IMR-90 (cell line): ENCODE data around the gene CCDC152. TPM values are rescaled to one million over a fixed set of nuclear protein-coding genes. Genes with fewer than 3 reads are reported as not detected.

Source experiments
- ATAC-seq: fragments of 200-7000 bp; cut with Tn5 transposase; 2 replicates; pipeline ENCODE4 v1.9.1; 2020; ENCODE audit warnings: low read depth, mild to moderate bottlenecking, moderate library complexity
- BruUV-seq: library from RNA; stranded (reverse); fragments of 400-500 nt; replicated peaks from 2 replicates; lab custom pipeline; 2021; lab: Mats Ljungman, UMichigan
- CTCF ChIA-PET: fragments of 300-600 bp; formaldehyde crosslinking; extraction: SDS; loops from one replicate; lab custom pipeline; 2021; ENCODE audit warnings: antibody characterized with exemption; lab: Yijun Ruan, JAX
- POLR2A ChIA-PET: fragments of 300-600 bp; sonication (Branson Sonifier 250); formaldehyde crosslinking; loops from one replicate; lab custom pipeline; 2022; ENCODE audit warnings: antibody characterized with exemption; ENCODE audit not compliant: unreplicated experiment; lab: Charles Lee
- DNase-seq: peaks from one replicate; pipeline ENCODE4 v3.0.0; 2013
- H2AFZ ChIP-seq: replicated peaks from 2 replicates; pipeline ENCODE3; 2013; ENCODE audit warnings: low read length, mild to moderate bottlenecking; ENCODE audit not compliant: poor library complexity
- H2AK5ac ChIP-seq: 2 replicates; pipeline ENCODE4 v1.6.1; 2013; ENCODE audit warnings: low read depth, low read length, inconsistent platforms
- H2AK9ac ChIP-seq: replicated peaks from 2 replicates; pipeline ENCODE3; 2013; ENCODE audit warnings: mild to moderate bottlenecking, low read depth, low read length, moderate library complexity; ENCODE audit not compliant: poor library complexity
- H2BK120ac ChIP-seq: 2 replicates; pipeline ENCODE4 v1.6.1; 2013; ENCODE audit warnings: low read depth, low read length, inconsistent platforms
- H2BK15ac ChIP-seq: 3 replicates; pipeline ENCODE4 v1.6.1; 2013; ENCODE audit warnings: low read depth, low read length, inconsistent platforms
- H2BK20ac ChIP-seq: 2 replicates; pipeline ENCODE4 v1.6.1; 2013; ENCODE audit warnings: low read depth, mild to moderate bottlenecking, inconsistent platforms, low read length, moderate library complexity
- H2BK5ac ChIP-seq: 2 replicates; pipeline ENCODE4 v1.6.1; 2013; ENCODE audit warnings: mild to moderate bottlenecking, low read depth, low read length, inconsistent platforms; ENCODE audit not compliant: poor library complexity, severe bottlenecking
- H3K14ac ChIP-seq: replicated peaks from 2 replicates; pipeline ENCODE4 v1.6.1; 2013; ENCODE audit warnings: low read depth, low read length, inconsistent platforms
- H3K18ac ChIP-seq: 2 replicates; pipeline ENCODE4 v1.6.1; 2013; ENCODE audit warnings: low read depth, low read length, control low read depth
- H3K23ac ChIP-seq: 2 replicates; pipeline ENCODE4 v1.6.1; 2013; ENCODE audit warnings: low read depth, low read length, inconsistent platforms
- H3K27ac ChIP-seq: 2 replicates; pipeline ENCODE4 v1.5.1; 2013; ENCODE audit warnings: mild to moderate bottlenecking, control low read depth, low read length; ENCODE audit not compliant: insufficient read depth
- H3K27me3 ChIP-seq: 2 replicates; pipeline ENCODE4 v1.6.1; 2013; ENCODE audit warnings: low read length; ENCODE audit not compliant: control insufficient read depth, insufficient read depth
- H3K36me3 ChIP-seq: 2 replicates; pipeline ENCODE4 v1.6.1; 2013; ENCODE audit warnings: low read length, mixed read lengths; ENCODE audit not compliant: control insufficient read depth, insufficient read depth
- H3K4ac ChIP-seq: 2 replicates; pipeline ENCODE4 v1.6.1; 2013; ENCODE audit warnings: low read depth, low read length, inconsistent platforms
- H3K4me1 ChIP-seq: 2 replicates; pipeline ENCODE4 v1.6.1; 2013; ENCODE audit warnings: low read length, mixed read lengths; ENCODE audit not compliant: control insufficient read depth, insufficient read depth
- H3K4me2 ChIP-seq: 2 replicates; pipeline ENCODE4 v1.6.1; 2013; ENCODE audit warnings: low read depth, mild to moderate bottlenecking, control low read depth, low read length, moderate library complexity
- H3K4me3 ChIP-seq: 2 replicates; pipeline ENCODE4 v1.5.1; 2013; ENCODE audit warnings: low read depth, mild to moderate bottlenecking, control low read depth, low read length, moderate library complexity; ENCODE audit not compliant: insufficient read depth
- H3K56ac ChIP-seq: 2 replicates; pipeline ENCODE4 v1.6.1; 2013; ENCODE audit warnings: low read length, inconsistent platforms; ENCODE audit not compliant: insufficient read depth; ENCODE audit errors: extremely low read depth
- H3K79me1 ChIP-seq, 2 experiments: 2 replicates each; pipeline ENCODE4 v1.6.1; 2013; ENCODE audit warnings: low read length in 2 of 2, inconsistent platforms in 1 of 2, low read depth in 1 of 2
- H3K9ac ChIP-seq: 2 replicates; pipeline ENCODE4 v1.6.1; 2013; ENCODE audit warnings: low read depth, low read length, control low read depth
- H3K9me1 ChIP-seq: 2 replicates; pipeline ENCODE4 v1.6.1; 2013; ENCODE audit warnings: low read length, inconsistent platforms; ENCODE audit not compliant: insufficient read depth
- H3K9me3 ChIP-seq: 2 replicates; pipeline ENCODE4 v1.6.1; 2013; ENCODE audit warnings: low read length; ENCODE audit not compliant: control insufficient read depth, insufficient read depth
- H4K20me1 ChIP-seq: 2 replicates; pipeline ENCODE4 v1.6.1; 2013; ENCODE audit warnings: low read length, inconsistent platforms; ENCODE audit not compliant: insufficient read depth
- H4K5ac ChIP-seq: 2 replicates; pipeline ENCODE4 v1.6.1; 2013; ENCODE audit warnings: mild to moderate bottlenecking, low read depth, low read length, control low read depth
- H4K8ac ChIP-seq, 2 experiments: 2 replicates each; pipeline ENCODE4 v1.6.1; 2013; ENCODE audit warnings: low read depth in 2 of 2, low read length in 2 of 2, control low read depth in 1 of 2, inconsistent platforms in 1 of 2
- H4K91ac ChIP-seq: 2 replicates; pipeline ENCODE4 v1.6.1; 2013; ENCODE audit warnings: low read depth, low read length, inconsistent platforms; ENCODE audit not compliant: insufficient read depth
- BHLHE40 ChIP-seq: fragments of 150-350 bp; IDR thresholded peaks from 2 replicates; pipeline ENCODE4 v1.6.1; 2016; ENCODE audit warnings: mild to moderate bottlenecking, low read depth, low read length
- CEBPB ChIP-seq: IDR thresholded peaks from 2 replicates; pipeline ENCODE4 v1.6.1; 2012; ENCODE audit warnings: low read depth, low read length, improper control_type of control experiment
- CHD1 ChIP-seq: IDR thresholded peaks from 2 replicates; pipeline ENCODE4 v1.6.1; 2012; ENCODE audit warnings: low read depth, low read length, improper control_type of control experiment
- ELK1 ChIP-seq: fragments of 150-350 bp; IDR thresholded peaks from 2 replicates; pipeline ENCODE4 v1.6.1; 2016; ENCODE audit warnings: low read depth, mild to moderate bottlenecking, low read length, moderate library complexity, borderline replicate concordance
- FOS ChIP-seq: fragments of 150-350 bp; IDR thresholded peaks from 2 replicates; pipeline ENCODE4 v1.6.1; 2016; ENCODE audit warnings: low read depth, low read length
- MAFK ChIP-seq: IDR thresholded peaks from 2 replicates; pipeline ENCODE4 v1.6.1; 2012; ENCODE audit warnings: low read depth, low read length, improper control_type of control experiment
- POLR2A ChIP-seq: IDR thresholded peaks from 2 replicates; pipeline ENCODE4 v1.6.1; 2012; ENCODE audit warnings: mild to moderate bottlenecking, low read depth, low read length
- RCOR1 ChIP-seq: IDR thresholded peaks from 2 replicates; pipeline ENCODE4 v1.6.1; 2012; ENCODE audit warnings: mild to moderate bottlenecking, low read length, improper control_type of control experiment; ENCODE audit not compliant: insufficient replicate concordance
- RFX5 ChIP-seq: IDR thresholded peaks from 2 replicates; pipeline ENCODE4 v1.8.0; 2012; ENCODE audit warnings: low read depth, mild to moderate bottlenecking, low read length, moderate library complexity
- USF2 ChIP-seq: fragments of 150-350 bp; IDR thresholded peaks from 2 replicates; pipeline ENCODE4 v1.6.1; 2017; ENCODE audit warnings: mild to moderate bottlenecking, antibody characterized with exemption, low read length, low read depth
- dilution Hi-C: fragments of 300-500 bp; cut with HindIII; formaldehyde crosslinking; loops from one replicate; pipeline ENCODE4 v1.14.3; 2018; ENCODE audit warnings: low sequenced_read_pairs; ENCODE audit not compliant: unreplicated experiment
- in situ Hi-C: fragments of 300-500 bp; cut with MboI; formaldehyde crosslinking; loops from 3 replicates; pipeline ENCODE4 v1.14.3; 2019; ENCODE audit warnings: low sequenced_read_pairs, inconsistent platforms, mixed read lengths
- intact Hi-C: fragments of 100-400 bp; cut with micrococcal nuclease; formaldehyde crosslinking; loops from 2 replicates; pipeline ENCODE4 v1.10.0; 2022
- polyA plus RNA-seq, 3 experiments: library from polyadenylated mRNA; depleted of rRNA; stranded (reverse); fragments of >200 nt; gene quantifications; 2 replicates each; pipeline ENCODE4 v1.2.3, GENCODE V29; 2012; ENCODE audit warnings: low replicate concordance in 1 of 3
- total RNA-seq: library from RNA; depleted of rRNA; stranded (reverse); fragments of >200 nt; gene quantifications from 2 replicates; pipeline ENCODE4 v1.2.3, GENCODE V29; 2012

The CCDC152 gene
- total and polyA plus RNA-seq, 2 of the 4 experiments (the other 2 are of a cell fraction): 0.87 to 0.90 TPM

GRCh38 chr5:42770003-42770402, 13.4 kb downstream of the CCDC152 start:
- no peak overlapping the region for H2AFZ ChIP-seq
- no peak overlapping the region for H4K8ac ChIP-seq
- no peak overlapping the region for H3K23ac ChIP-seq
- H3K9ac ChIP-seq: no peak overlapping the region
- H3K79me1 ChIP-seq: no peaks in the 10 kb centered on the region
- ChIA-PET POLR2A (no interaction called here), CTCF (no interaction called here)
- no peaks in the 10 kb centered on the region for H3K9me1 ChIP-seq
- H2BK20ac ChIP-seq: no peak overlapping the region
- no peak overlapping the region for H3K27ac ChIP-seq
- no peak overlapping the region for H3K18ac ChIP-seq
- no peak overlapping the region for H4K5ac ChIP-seq
- H2BK120ac ChIP-seq: no peak overlapping the region
- H3K27me3 ChIP-seq: no peaks in the 10 kb centered on the region
- H3K36me3 ChIP-seq: no peaks in the 10 kb centered on the region
- H3K4me3 ChIP-seq: no peak overlapping the region
- dilution Hi-C loops (no loop called here), intact Hi-C loops (no loop called here), in situ Hi-C loops (loop anchor here (25.0 kb wide), 1 partner anchor 908 kb away; the partner anchor contains the start of gene OXCT1)
- no peak overlapping the region for H3K4ac ChIP-seq
- TF ChIP-seq CHD1 (no peak), CEBPB (no peak), FOS (no peak), USF2 (no peak), POLR2A (no peak), BHLHE40 (no peak), MAFK (no peak), RCOR1 (no peak), RFX5 (no peak), ELK1 (no peak)
- BruUV-seq: no TSS peak
- DNase-seq (no peak), ATAC-seq (no peak)
- no peak overlapping the region for H2AK5ac ChIP-seq
- no peak overlapping the region for H2AK9ac ChIP-seq
- no peaks in the 10 kb centered on the region for H3K4me1 ChIP-seq
- no peak overlapping the region for H2BK5ac ChIP-seq
- no peak overlapping the region for H3K4me2 ChIP-seq
- H4K20me1 ChIP-seq: no peaks in the 10 kb centered on the region
- no peak overlapping the region for H4K91ac ChIP-seq
- H3K56ac ChIP-seq: no peak overlapping the region
- no peak overlapping the region for H2BK15ac ChIP-seq
- H3K9me3 ChIP-seq: no peaks in the 10 kb centered on the region
- H3K14ac ChIP-seq: no peak overlapping the region
